Activated CD4-positive, alpha-beta memory T cell treated with anti-CD3 and anti-CD28 coated beads for 36 hours (primary cell): ENCODE data around the gene MRPL19. TPM values are rescaled to one million over a fixed set of nuclear protein-coding genes. Genes with fewer than 3 reads are reported as not detected.
"Not testable (repeated sequence)": the region's sequence is repeated elsewhere in the genome, so short reads cannot be mapped to it uniquely, and the experiment has no call there.

Experiments
- CTCF ChIA-PET: fragments of 350-600 bp; sonication (Branson Sonifier 250); formaldehyde crosslinking; loops from one replicate; lab custom pipeline; 2021; ENCODE audit warnings: antibody characterized with exemption, inconsistent platforms; lab: Charles Lee
- POLR2A ChIA-PET: fragments of 350-600 bp; sonication (Branson Sonifier 250); formaldehyde crosslinking; loops from one replicate; lab custom pipeline; 2021; ENCODE audit warnings: antibody characterized with exemption; lab: Charles Lee
- DNase-seq: peaks from one replicate; pipeline ENCODE4 v3.0.0-alpha.2; 2020
- H3K27ac Mint-ChIP-seq: one replicate; pipeline ENCODE4 v1.8.0; 2021; ENCODE audit warnings: mixed read lengths
- H3K27me3 Mint-ChIP-seq: one replicate; pipeline ENCODE4 v1.8.0; 2021; ENCODE audit warnings: mixed read lengths
- H3K36me3 Mint-ChIP-seq: one replicate; pipeline ENCODE4 v1.8.0; 2021; ENCODE audit warnings: mixed read lengths
- H3K4me1 Mint-ChIP-seq: one replicate; pipeline ENCODE4 v1.8.0; 2021; ENCODE audit warnings: low read depth, mixed read lengths
- H3K4me3 Mint-ChIP-seq: one replicate; pipeline ENCODE4 v1.8.0; 2021; ENCODE audit warnings: mild to moderate bottlenecking, mixed read lengths
- H3K9me3 Mint-ChIP-seq: one replicate; pipeline ENCODE4 v1.8.0; 2021; ENCODE audit warnings: mixed read lengths
- intact Hi-C: fragments of 100-400 bp; cut with micrococcal nuclease; formaldehyde crosslinking; loops from one replicate; pipeline ENCODE4 v1.15.1; 2023
- total RNA-seq, 2 experiments: library from RNA; stranded (reverse); gene quantifications; one replicate each; pipeline ENCODE4 v1.2.3, GENCODE V29; 2021

MRPL19 gene
- total RNA-seq, 2 experiments from 2014 or later = 61.2 to 64.6 TPM

- H3K27ac Mint-ChIP-seq = no peak overlapping the region
These were observed 940 bp upstream of the MRPL19 start for GRCh38 chr2:75645643-75646042.

GRCh38 chr2:75646090-75646582 is 447 bp upstream of the MRPL19 start:
- peaks cover 16% of the 10 kb centered on the region for H3K36me3 Mint-ChIP-seq
- peak overlapping the region; percentile 84 for H3K27ac Mint-ChIP-seq
- no peaks in the 10 kb centered on the region for H3K9me3 Mint-ChIP-seq
- intact Hi-C loops = loop anchor here (1.0 to 10.0 kb wide), 2 partner anchors 65 to 691 kb away; partner anchors contain the start of gene POLE4
- no peak for DNase-seq
- no peaks in the 10 kb centered on the region for H3K27me3 Mint-ChIP-seq
- H3K4me1 Mint-ChIP-seq = peaks cover 28% of the 10 kb centered on the region
- ChIA-PET POLR2A (interaction anchor here (2.5 kb wide), 1 partner anchor 64 kb away, joined by 11 read pairs; the partner anchor contains the start of gene GCFC2), CTCF (interaction anchor here (0.9 to 1.9 kb wide), 5 partner anchors 9 to 64 kb away, joined by 3 to 10 read pairs (median 6); partner anchors contain the start of gene GCFC2)
- peak overlapping the region; percentile 90 for H3K4me3 Mint-ChIP-seq

More at GRCh38 chr2:75645643-75646042, 940 bp upstream of the MRPL19 start:
- CTCF ChIA-PET = interaction anchor here (1.3 to 1.9 kb wide), 3 partner anchors 8 to 65 kb away, joined by 3 to 10 read pairs (median 6); partner anchors contain the start of gene GCFC2
- H3K9me3 Mint-ChIP-seq = no peaks in the 10 kb centered on the region
- DNase-seq = no peak
- peaks cover 30% of the 10 kb centered on the region for H3K4me1 Mint-ChIP-seq
- peaks cover 13% of the 10 kb centered on the region for H3K36me3 Mint-ChIP-seq
- intact Hi-C loops = loop anchor here (1.0 to 10.0 kb wide), 2 partner anchors 66 to 691 kb away; partner anchors contain the start of gene POLE4
- H3K4me3 Mint-ChIP-seq = no peak overlapping the region
- POLR2A ChIA-PET = interaction anchor here (2.5 kb wide), 1 partner anchor 65 kb away, joined by 11 read pairs; the partner anchor contains the start of gene GCFC2
- no peaks in the 10 kb centered on the region for H3K27me3 Mint-ChIP-seq

GRCh38 chr2:75647771-75648170 is 1.2 kb downstream of the MRPL19 start:
- Mint-ChIP-seq H3K27ac (peak overlapping the region; percentile 84), H3K4me1 (peaks cover 30% of the 10 kb centered on the region), H3K4me3 (peak overlapping the region; percentile 90), H3K27me3 (no peaks in the 10 kb centered on the region), H3K36me3 (peaks cover 24% of the 10 kb centered on the region), H3K9me3 (no peaks in the 10 kb centered on the region)
- ChIA-PET CTCF (interaction anchor here (1.4 to 1.7 kb wide), 2 partner anchors 29 to 32 kb away, joined by 5 to 8 read pairs; no protein-coding TSS in a partner anchor), POLR2A (interaction anchor here (2.5 kb wide), 1 partner anchor 63 kb away, joined by 11 read pairs; the partner anchor contains the start of gene GCFC2)
- no peak for DNase-seq
- intact Hi-C loops = loop anchor here (10.0 kb wide), 1 partner anchor 693 kb away; the partner anchor contains the start of gene POLE4

GRCh38 chr2:75654012-75654411 is 7.4 kb downstream of the MRPL19 start:
- ChIA-PET POLR2A (no interaction called here), CTCF (interaction anchor here (1.5 kb wide), 1 partner anchor 23 kb away, joined by 6 read pairs; no protein-coding TSS in a partner anchor)
- H3K36me3 Mint-ChIP-seq = peaks cover 67% of the 10 kb centered on the region
- H3K9me3 Mint-ChIP-seq = peaks cover 8% of the 10 kb centered on the region
- H3K4me3 Mint-ChIP-seq = no peak overlapping the region
- no peak overlapping the region for H3K27ac Mint-ChIP-seq
- no peak for DNase-seq
- no peaks in the 10 kb centered on the region for H3K27me3 Mint-ChIP-seq
- peaks cover 19% of the 10 kb centered on the region for H3K4me1 Mint-ChIP-seq
- intact Hi-C loops = no loop called here

GRCh38 chr2:75655861-75656260 is 9.3 kb downstream of the MRPL19 start:
- intact Hi-C loops = no loop called here
- no peak overlapping the region for H3K4me3 Mint-ChIP-seq
- H3K36me3 Mint-ChIP-seq = peaks cover 75% of the 10 kb centered on the region
- no peak for DNase-seq
- peaks cover 18% of the 10 kb centered on the region for H3K9me3 Mint-ChIP-seq
- H3K27ac Mint-ChIP-seq = no peak overlapping the region
- ChIA-PET POLR2A (no interaction called here), CTCF (interaction anchor here (1.2 to 1.4 kb wide), 3 partner anchors 15 to 27 kb away, joined by 3 to 5 read pairs (median 4); no protein-coding TSS in a partner anchor)
- H3K27me3 Mint-ChIP-seq = no peaks in the 10 kb centered on the region
- peaks cover 19% of the 10 kb centered on the region for H3K4me1 Mint-ChIP-seq

GRCh38 chr2:75656563-75656962 is 10.0 kb downstream of the MRPL19 start:
- H3K36me3 Mint-ChIP-seq = peaks cover 78% of the 10 kb centered on the region
- H3K27ac Mint-ChIP-seq = no peak overlapping the region
- H3K9me3 Mint-ChIP-seq = peaks cover 18% of the 10 kb centered on the region
- ChIA-PET POLR2A (no interaction called here), CTCF (interaction anchor here (1.2 to 1.6 kb wide), 4 partner anchors 16 to 27 kb away, joined by 3 to 5 read pairs (median 4); no protein-coding TSS in a partner anchor)
- intact Hi-C loops = no loop called here
- no peak overlapping the region for H3K4me3 Mint-ChIP-seq
- H3K27me3 Mint-ChIP-seq = no peaks in the 10 kb centered on the region
- DNase-seq = no peak
- peaks cover 17% of the 10 kb centered on the region for H3K4me1 Mint-ChIP-seq

- Mint-ChIP-seq H3K36me3 (peaks cover 82% of the 10 kb centered on the region), H3K27me3 (no peaks in the 10 kb centered on the region), H3K4me3 (no peak overlapping the region), H3K9me3 (peaks cover 18% of the 10 kb centered on the region), H3K27ac (no peak overlapping the region), H3K4me1 (peaks cover 17% of the 10 kb centered on the region)
- DNase-seq = no peak
- POLR2A ChIA-PET = interaction anchor here (0.9 kb wide), 1 partner anchor 39 kb away, joined by 3 read pairs; no protein-coding TSS in a partner anchor
- CTCF ChIA-PET = interaction anchor here (0.8 to 1.6 kb wide), 3 partner anchors 12 to 20 kb away, joined by 3 to 5 read pairs (median 4); no protein-coding TSS in a partner anchor
- intact Hi-C loops = no loop called here
These were observed 11.2 kb downstream of the MRPL19 start for GRCh38 chr2:75657798-75658197.

- CTCF ChIA-PET = interaction anchor here (3.8 kb wide), 1 partner anchor 10 kb away, joined by 13 read pairs; no protein-coding TSS in a partner anchor
- no peaks in the 10 kb centered on the region for H3K4me1 Mint-ChIP-seq
- peaks cover 36% of the 10 kb centered on the region for H3K36me3 Mint-ChIP-seq
- no peaks in the 10 kb centered on the region for H3K27me3 Mint-ChIP-seq
- DNase-seq = no peak
- POLR2A ChIA-PET = no interaction called here
- H3K27ac Mint-ChIP-seq = no peak overlapping the region
- no peaks in the 10 kb centered on the region for H3K9me3 Mint-ChIP-seq
- intact Hi-C loops = no loop called here
- no peak overlapping the region for H3K4me3 Mint-ChIP-seq
These were observed 20.3 kb downstream of the MRPL19 start for GRCh38 chr2:75666911-75667310.

- no peaks in the 10 kb centered on the region for H3K9me3 Mint-ChIP-seq
These were observed 21.3 kb downstream of the MRPL19 start for GRCh38 chr2:75667884-75668283.

GRCh38 chr2:75675423-75675822 is 28.8 kb downstream of the MRPL19 start:
- POLR2A ChIA-PET, H3K27me3 Mint-ChIP-seq: not testable (repeated sequence)
- CTCF ChIA-PET = interaction anchor here (6.7 kb wide), 1 partner anchor 35 kb away, joined by 53 read pairs; no protein-coding TSS in a partner anchor

More at GRCh38 chr2:75667884-75668283, 21.3 kb downstream of the MRPL19 start:
- DNase-seq = no peak
- Mint-ChIP-seq H3K36me3 (peaks cover 35% of the 10 kb centered on the region), H3K4me1 (no peaks in the 10 kb centered on the region), H3K27ac (no peak overlapping the region), H3K27me3 (no peaks in the 10 kb centered on the region), H3K4me3 (no peak overlapping the region)
- intact Hi-C loops = no loop called here
- CTCF ChIA-PET = interaction anchor here (0.7 kb wide), 2 partner anchors 9 to 28 kb away, joined by 3 to 4 read pairs; no protein-coding TSS in a partner anchor
- POLR2A ChIA-PET = no interaction called here

GRCh38 chr2:75675908-75676307 is 29.3 kb downstream of the MRPL19 start:
- Mint-ChIP-seq H3K27ac (no peak overlapping the region), H3K4me1 (peaks cover 5% of the 10 kb centered on the region), H3K9me3 (no peaks in the 10 kb centered on the region), H3K36me3 (peaks cover 30% of the 10 kb centered on the region), H3K4me3 (no peak overlapping the region), H3K27me3 (no peaks in the 10 kb centered on the region)
- DNase-seq = no peak
- CTCF ChIA-PET = interaction anchor here (1.5 to 6.7 kb wide), 2 partner anchors 10 to 36 kb away, joined by 13 to 53 read pairs; no protein-coding TSS in a partner anchor
- intact Hi-C loops = no loop called here
- POLR2A ChIA-PET = no interaction called here

More at GRCh38 chr2:75675423-75675822, 28.8 kb downstream of the MRPL19 start:
- DNase-seq, H3K27ac Mint-ChIP-seq, H3K9me3 Mint-ChIP-seq, H3K4me3 Mint-ChIP-seq, H3K4me1 Mint-ChIP-seq, intact Hi-C loops: not testable (repeated sequence)
- peaks cover 30% of the 10 kb centered on the region for H3K36me3 Mint-ChIP-seq

GRCh38 chr2:75676464-75676863 is 29.9 kb downstream of the MRPL19 start:
- Mint-ChIP-seq H3K9me3 (no peaks in the 10 kb centered on the region), H3K36me3 (peaks cover 25% of the 10 kb centered on the region), H3K27ac (no peak overlapping the region), H3K27me3 (no peaks in the 10 kb centered on the region), H3K4me1 (peaks cover 5% of the 10 kb centered on the region), H3K4me3 (no peak overlapping the region)
- intact Hi-C loops = no loop called here
- POLR2A ChIA-PET = no interaction called here
- no peak for DNase-seq
- CTCF ChIA-PET = interaction anchor here (0.6 to 6.7 kb wide), 18 partner anchors 8 to 841 kb away, joined by 3 to 53 read pairs (median 4); partner anchors contain the start of genes GCFC2 and MRPL19
